ENCODE data around the gene CYP24A1. TPM values are rescaled to one million over a fixed set of nuclear protein-coding genes. Genes with fewer than 3 reads are reported as not detected.

CYP24A1 gene
- total and polyA plus RNA-seq, 2 of the 13 experiments (the other 11 are each of a cell fraction or from before 2014, with no cell fraction given): 9.4 to 32.7 TPM

DNA sequence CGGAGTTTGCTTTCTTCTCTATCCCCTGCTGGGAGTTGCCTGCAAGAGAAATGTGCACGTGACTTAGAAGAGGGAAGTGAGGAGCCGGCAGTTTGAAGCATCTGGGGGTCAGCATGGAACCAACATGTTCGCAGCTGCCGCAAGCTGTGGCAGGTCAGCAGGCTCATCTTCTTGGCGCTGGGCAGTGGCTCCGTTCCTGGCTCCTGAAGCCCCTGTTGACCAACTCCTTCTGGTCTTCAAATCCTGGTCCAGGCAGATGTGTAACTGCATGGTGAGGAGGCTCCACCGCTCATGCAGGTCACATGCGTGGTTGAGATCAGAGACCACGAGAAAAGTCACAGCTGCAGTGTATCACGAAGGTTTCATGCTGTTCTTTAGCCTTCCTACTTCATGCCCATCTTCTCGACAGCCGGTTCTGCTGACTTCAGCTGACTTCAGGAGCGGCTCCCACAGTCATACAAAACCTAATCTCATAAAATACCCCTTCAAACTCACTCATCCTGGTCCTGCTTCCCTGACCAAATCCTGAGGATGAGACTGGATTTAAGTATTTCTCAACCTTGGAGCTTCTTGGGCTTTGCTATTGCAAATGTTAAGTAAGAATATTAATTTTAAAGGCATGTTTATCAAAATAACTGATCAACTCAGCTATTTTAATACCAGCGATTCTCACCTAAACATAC, 58.5 kb downstream of the CYP24A1 start (continued):
- TF ChIP-seq ZNF574 (CRISPR knock-in tag; IDR thresholded peaks at IDR 0.05) (peak; percentile 22; the same call in 1 of the 2 replicates), ZBTB38 (CRISPR knock-in tag; IDR thresholded peaks at IDR 0.05) (peak; percentile 97), ARNT (IDR thresholded peaks at IDR 0.05) (no peak), TSC22D2 (CRISPR knock-in tag; IDR thresholded peaks at IDR 0.05; ENCODE audit: borderline replicate concordance) (peak; percentile 88; the same call in 1 of the 2 replicates), ZNF33B (CRISPR knock-in tag; IDR thresholded peaks at IDR 0.05) (no peak), MAFK (conservative IDR thresholded peaks at IDR 0.05 in 1 of 2, IDR thresholded peaks at IDR 0.05 in 1 of 2; ENCODE audit: low read length in 2 of 2) (0 out of 4 replicates have a peak, but pooled peaks of 1 of the 2 experiments have one; percentile 20), ZBTB7B (CRISPR knock-in tag; IDR thresholded peaks at IDR 0.05) (0 out of 2 replicates have a peak, but pooled peaks have one; percentile 13), ZNF18 (CRISPR knock-in tag; IDR thresholded peaks at IDR 0.05; ENCODE audit: insufficient replicate concordance) (no peak), ZNF768 (CRISPR knock-in tag; IDR thresholded peaks at IDR 0.05) (peak; percentile 57; the same call in 1 of the 2 replicates), TEAD3 (CRISPR knock-in tag; optimal IDR thresholded peaks at IDR 0.05; ENCODE audit: borderline replicate concordance) (peak; percentile 15), CHD4 (IDR thresholded peaks at IDR 0.05; ENCODE audit: borderline replicate concordance, low read length) (peak; percentile 72; the same call in 1 of the 2 replicates), CSRNP1 (CRISPR knock-in tag; IDR thresholded peaks at IDR 0.05) (no peak), ZBTB26 (CRISPR knock-in tag; IDR thresholded peaks at IDR 0.05; ENCODE audit: borderline replicate concordance) (peak; percentile 62; the same call in 1 of the 2 replicates), SP140L (CRISPR knock-in tag; IDR thresholded peaks at IDR 0.05; ENCODE audit: borderline replicate concordance) (0 out of 2 replicates have a peak, but pooled peaks have one; percentile 45)
- TF ChIP-seq, protein P1, sequence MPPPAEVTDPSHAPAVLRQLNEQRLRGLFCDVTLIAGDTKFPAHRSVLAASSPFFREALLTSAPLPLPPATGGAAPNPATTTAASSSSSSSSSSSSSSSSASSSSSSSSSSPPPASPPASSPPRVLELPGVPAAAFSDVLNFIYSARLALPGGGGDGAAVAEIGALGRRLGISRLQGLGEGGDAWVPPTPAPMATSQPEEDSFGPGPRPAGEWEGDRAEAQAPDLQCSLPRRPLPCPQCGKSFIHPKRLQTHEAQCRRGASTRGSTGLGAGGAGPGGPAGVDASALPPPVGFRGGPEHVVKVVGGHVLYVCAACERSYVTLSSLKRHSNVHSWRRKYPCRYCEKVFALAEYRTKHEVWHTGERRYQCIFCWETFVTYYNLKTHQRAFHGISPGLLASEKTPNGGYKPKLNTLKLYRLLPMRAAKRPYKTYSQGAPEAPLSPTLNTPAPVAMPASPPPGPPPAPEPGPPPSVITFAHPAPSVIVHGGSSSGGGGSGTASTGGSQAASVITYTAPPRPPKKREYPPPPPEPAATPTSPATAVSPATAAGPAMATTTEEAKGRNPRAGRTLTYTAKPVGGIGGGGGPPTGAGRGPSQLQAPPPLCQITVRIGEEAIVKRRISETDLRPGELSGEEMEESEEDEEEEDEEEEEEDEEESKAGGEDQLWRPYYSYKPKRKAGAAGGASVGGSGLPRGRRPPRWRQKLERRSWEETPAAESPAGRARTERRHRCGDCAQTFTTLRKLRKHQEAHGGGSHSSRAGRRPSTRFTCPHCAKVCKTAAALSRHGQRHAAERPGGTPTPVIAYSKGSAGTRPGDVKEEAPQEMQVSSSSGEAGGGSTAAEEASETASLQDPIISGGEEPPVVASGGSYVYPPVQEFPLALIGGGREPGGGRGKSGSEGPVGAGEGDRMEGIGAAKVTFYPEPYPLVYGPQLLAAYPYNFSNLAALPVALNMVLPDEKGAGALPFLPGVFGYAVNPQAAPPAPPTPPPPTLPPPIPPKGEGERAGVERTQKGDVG (CRISPR knock-in tag; IDR thresholded peaks at IDR 0.05; ENCODE audit: borderline replicate concordance): peak; percentile 86; the same call in 1 of the 2 replicates
- TF ChIP-seq, protein P2, sequence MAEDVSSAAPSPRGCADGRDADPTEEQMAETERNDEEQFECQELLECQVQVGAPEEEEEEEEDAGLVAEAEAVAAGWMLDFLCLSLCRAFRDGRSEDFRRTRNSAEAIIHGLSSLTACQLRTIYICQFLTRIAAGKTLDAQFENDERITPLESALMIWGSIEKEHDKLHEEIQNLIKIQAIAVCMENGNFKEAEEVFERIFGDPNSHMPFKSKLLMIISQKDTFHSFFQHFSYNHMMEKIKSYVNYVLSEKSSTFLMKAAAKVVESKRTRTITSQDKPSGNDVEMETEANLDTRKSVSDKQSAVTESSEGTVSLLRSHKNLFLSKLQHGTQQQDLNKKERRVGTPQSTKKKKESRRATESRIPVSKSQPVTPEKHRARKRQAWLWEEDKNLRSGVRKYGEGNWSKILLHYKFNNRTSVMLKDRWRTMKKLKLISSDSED (CRISPR knock-in tag; IDR thresholded peaks at IDR 0.05): no peak
